AG08395 (cell line): ENCODE results near the gene FAAH.

ENCODE experiments used
- DNase-seq: peaks from one replicate; pipeline ENCODE4 v3.0.0; 2012; ENCODE audit warnings: mixed read lengths, low spot score

Gene FAAH

DNA sequence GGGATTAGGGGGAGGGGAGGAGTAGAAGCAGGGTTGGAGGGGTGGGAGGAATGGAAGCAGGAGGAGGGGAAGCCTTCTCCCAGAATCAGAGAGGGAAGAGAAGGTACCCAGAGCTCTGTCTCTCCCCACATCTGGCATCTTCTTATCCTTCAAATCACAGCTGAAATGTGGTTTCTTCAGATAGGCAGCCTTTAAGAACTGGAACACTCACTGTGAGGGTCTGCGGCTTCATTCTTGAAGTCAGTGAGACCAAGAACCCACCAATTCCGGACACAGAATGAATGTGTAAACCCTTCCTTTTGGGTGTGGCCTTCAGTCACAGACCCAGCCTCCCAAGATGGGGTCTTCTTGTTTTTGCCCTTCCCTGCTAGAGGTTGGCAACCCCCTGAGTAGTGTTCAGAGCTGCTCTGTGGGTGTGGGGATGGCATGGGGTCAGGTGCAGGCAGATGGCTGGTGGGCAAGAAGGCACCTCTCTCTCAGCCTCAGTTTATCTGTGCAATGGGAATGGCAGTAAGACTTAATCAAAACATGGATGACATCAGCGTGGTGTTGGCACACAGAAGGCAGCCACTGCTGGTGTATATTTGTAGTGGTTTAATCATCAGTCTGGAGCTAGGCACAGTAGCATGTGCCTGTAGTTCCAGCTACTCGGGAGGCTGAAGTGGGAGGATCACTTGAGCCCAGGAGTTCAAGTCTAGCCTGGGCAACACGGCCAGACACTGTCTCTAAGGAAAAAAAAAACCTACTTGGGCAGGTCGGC lies 7.2 kb downstream of the FAAH start:
- DNase-seq: no peak

DNA sequence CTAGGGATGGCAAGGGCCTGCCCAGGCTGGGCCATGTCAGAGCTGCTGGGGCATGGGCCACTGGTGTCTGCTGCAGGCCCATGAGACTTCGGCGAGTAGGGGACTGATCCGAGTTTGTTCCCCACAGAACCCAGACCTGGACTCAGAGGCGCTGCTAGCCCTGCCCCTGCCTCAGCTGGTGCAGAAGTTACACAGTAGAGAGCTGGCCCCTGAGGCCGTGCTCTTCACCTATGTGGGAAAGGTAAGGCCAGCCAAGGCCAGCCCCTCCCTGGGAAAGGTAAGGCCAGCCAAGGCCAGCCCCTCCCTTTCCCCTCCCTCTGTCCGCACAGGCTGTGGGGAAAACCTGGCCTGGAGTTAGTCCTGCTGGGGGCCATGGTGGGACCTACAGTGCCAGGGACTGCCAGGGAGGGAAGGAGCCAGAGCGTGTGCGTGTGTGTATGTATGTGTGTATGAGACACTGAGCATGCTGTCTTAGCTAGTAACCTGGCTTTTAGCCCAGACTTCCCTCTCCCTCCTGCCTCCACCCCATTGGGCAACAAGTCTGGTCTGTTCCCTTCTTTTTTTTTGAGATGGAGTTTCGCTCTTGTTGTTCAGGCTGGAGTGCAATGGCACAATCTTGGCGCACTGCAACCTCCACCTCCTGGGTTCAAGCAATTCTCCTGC lies 8.0 kb downstream of the FAAH start:
- DNase-seq: peak; percentile 93

- DNase-seq: no peak
Observed at GRCh38 chr1:46403916-46404315, 9.8 kb downstream of the FAAH start.

GRCh38 chr1:46404482-46405196 lies 10.5 kb downstream of the FAAH start:
- DNase-seq: no peak

DNA sequence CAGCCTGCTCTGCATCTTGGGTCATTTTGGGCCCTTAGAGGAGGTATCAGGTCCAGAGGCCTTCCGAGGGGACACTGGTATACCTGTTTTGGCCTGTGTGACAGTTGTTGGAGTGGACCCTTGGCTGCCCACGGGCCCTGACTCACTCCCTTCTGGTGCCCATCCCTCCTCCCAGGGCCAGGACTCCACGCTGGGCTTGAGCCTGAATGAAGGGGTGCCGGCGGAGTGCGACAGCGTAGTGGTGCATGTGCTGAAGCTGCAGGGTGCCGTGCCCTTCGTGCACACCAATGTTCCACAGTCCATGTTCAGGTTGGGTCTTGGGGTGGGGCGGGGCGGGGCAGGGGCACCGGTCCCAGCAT lies 11.1 kb downstream of the FAAH start:
- no peak for DNase-seq

- DNase-seq: no peak
Observed at GRCh38 chr1:46405724-46406123, 11.6 kb downstream of the FAAH start.

DNA sequence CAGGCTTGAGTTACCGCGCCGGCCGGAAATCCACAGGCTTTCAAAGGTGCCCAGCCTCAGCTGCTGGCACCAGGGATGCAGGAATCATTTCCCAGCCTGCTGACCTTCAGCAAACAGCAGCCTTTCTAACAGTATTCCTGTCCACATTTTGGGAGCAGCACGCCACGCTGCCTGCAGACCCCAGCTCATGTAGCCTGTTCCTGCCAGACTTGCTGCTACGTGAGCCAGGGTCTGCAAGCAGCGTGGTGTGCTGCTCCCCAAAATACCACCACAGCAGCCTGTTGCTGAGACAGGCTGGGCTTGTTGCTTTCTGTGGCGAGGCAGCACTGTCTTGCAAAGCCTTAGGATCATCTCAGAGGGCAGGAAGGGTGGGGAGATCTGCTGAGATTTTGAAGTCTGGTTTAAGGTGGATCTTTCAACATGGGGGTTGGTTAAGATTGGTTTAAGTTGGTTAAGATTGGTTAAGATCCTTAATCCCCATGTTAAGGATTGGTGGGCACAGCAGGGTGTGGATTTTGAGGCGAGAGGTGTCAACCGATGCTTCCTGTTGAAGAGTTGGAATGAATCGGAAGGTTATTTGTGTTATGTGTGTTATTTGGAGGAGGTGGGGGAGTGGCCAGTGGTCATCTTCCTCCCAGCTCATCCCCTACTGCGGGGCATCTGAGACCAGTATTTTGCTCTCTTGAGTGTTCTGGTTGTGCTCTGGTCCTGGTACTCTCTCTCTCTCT lies 12.9 kb downstream of the FAAH start:
- DNase-seq: no peak

DNA sequence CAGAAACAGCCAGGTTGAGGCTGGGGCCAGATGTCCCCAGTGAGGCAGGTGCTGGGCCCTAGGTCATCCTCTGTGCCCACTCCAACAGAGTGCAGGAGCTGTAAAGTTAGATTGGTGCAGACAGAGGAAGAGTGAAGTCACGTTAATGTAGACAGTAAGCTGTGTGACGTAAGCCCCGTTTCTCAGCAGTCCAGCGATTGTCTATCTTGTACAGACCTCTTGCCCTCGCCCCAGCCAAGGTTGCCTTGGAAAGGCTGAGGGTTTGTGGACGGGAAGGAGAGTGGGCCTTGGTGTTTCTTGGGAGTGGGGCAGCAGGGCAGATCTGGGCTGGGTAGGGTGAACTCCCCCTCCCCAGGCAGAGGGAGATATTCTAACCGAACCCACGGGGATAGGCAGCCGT lies 13.5 kb downstream of the FAAH start:
- DNase-seq: no peak

- DNase-seq: peak; percentile 54
Observed at GRCh38 chr1:46408356-46409062, 14.4 kb downstream of the FAAH start.

DNA sequence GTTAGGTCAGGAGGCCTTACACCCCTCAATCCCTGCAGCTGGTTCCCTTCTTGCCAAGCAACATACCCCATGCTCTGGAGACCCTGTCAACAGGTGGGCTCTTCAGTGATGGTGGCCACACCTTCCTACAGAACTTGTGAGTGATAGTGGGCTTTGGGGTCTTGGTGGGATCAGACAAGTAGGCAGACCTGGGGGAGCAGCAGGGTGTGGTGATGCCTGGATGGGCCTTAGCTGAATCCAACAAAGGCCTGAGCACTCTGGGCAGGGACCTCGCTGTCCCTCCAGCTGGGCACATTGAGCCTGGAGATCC lies 14.9 kb downstream of the FAAH start:
- no peak for DNase-seq

DNA sequence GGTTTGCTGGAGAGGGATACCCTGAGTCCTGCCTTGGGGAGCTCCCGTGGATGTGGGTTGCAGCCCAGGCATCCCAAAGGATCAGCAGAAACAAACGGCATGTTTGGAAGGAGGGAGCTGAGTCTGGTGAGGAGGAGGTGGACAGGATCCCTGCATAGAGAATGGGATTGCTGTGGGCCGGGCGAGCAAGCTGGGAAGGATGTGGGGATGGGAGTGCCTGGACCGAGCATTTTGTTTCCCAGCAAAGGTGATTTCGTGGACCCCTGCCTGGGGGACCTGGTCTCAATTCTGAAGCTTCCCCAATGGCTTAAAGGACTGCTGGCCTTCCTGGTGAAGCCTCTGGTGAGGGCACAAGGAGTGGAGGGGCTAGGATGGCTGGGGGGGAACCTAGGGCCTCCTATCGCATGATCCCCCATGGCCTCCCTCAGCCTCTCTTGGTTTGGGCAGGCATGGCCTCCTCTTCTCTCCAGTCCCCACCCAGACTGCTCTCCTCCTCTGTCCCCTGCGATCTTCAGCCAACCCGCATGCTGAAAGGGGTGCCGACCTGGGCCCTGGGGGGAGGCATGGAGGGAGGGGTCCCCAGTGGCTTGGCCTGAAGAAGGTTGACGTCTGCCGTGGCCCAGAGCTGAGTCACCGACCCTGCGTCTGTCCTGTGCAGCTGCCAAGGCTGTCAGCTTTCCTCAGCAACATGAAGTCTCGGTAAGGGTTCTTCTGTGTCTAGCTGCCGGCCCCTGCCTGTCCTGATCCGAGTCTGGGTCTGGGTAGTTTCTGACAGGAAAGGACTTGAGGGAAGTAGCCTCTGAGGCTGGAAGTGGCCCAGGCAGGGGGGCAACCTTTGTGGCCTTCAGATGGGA lies 16.3 kb downstream of the FAAH start:
- DNase-seq: no peak

- no peak for DNase-seq
Observed at GRCh38 chr1:46411010-46411405, 16.9 kb downstream of the FAAH start.

- DNase-seq: no peak
Observed at GRCh38 chr1:46411601-46412341, 17.7 kb downstream of the FAAH start.

DNA sequence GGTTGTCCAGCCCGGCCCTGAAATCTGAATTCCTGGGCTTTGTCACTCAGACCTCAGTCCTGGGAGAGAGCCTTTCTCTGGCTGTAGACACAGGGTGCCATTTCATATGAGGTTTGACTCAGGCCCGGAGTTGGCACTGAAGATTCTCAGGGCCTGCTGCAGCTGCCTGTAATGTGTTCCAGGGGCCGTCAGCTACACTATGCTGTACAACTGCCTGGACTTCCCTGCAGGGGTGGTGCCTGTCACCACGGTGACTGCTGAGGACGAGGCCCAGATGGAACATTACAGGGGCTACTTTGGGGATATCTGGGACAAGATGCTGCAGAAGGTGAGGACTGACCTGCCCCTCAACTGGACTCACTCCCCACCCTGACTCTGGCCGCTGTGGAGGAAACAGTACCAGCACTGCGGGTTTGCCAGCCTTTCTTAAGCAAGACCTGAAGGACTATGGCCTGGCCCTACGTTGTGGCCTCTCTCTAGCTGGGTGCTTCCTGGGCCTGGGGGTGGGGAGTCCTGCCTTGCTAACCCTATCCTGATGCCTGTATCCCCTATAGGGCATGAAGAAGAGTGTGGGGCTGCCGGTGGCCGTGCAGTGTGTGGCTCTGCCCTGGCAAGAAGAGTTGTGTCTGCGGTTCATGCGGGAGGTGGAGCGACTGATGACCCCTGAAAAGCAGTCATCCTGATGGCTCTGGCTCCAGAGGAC lies 18.9 kb downstream of the FAAH start:
- no peak for DNase-seq

DNA sequence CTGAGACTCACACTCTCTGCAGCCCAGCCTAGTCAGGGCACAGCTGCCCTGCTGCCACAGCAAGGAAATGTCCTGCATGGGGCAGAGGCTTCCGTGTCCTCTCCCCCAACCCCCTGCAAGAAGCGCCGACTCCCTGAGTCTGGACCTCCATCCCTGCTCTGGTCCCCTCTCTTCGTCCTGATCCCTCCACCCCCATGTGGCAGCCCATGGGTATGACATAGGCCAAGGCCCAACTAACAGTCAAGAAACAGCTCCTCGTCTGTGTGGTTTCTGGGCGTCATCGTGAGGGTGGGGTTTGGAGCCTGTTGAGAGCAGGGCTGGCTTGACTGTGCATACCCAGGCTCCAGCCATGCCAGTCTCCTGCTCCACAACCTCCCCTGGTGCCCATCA lies 19.5 kb downstream of the FAAH start:
- DNase-seq: peak; percentile 45

DNA sequence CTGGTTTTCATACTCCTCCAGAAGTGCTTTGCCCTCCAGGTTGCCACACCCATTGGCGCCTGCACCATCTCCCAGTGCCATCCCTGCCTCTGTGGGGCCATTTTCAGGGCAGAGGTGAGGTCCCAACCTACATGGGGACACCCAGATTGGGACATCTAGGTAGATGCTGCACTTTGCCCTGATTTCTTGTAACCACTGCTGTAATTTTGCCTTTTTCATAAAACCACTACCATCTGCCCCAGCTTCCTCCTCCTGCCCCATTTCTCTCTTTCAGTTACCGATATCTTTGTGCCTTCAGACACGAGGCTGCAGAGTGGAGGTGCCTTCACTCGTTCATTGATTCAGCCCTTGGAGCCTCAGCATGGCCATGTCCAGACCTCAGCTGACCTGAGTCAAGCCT lies 21.4 kb downstream of the FAAH start:
- DNase-seq: no peak

DNA sequence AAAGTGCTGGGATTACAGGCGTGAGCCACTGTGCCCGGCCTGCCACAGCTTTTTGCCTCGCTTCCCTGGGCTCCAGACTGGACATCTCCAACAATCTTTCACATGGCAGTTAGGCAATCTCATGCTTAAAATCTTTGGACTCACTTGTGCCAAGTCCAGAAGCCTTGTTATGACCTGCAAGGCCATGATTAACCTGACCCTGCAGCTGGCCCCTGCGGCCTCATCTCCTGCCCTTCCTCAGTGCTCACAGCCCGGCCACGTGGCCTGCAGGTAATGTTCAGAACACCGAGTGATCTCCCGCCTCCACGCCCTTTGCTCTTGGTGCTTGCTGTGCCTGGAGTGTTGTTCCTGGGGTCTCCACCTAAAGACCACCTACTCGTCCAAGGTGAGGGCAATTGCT lies 24.9 kb downstream of the FAAH start:
- no peak for DNase-seq

- DNase-seq: no peak
Observed at GRCh38 chr1:46420533-46420915, 26.4 kb downstream of the FAAH start.

DNA sequence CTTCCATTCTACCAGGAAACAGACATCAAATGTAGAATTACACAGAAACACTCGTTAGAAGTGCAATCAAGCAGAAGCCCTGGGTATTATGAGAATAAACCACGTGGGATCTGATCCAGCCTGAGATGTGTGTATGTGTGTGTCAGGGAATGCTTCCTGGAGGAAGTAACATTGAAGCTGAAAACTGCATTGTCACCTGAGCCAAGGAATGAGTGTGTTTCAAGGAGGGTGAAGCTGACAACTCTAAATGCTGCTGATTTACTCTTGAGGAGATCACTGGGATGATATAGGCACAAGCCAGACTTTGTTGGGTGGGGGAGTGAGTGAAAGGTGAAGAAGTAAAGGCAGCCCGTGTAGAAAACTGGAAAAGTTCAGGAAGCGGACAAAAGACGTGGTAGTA lies 27.6 kb downstream of the FAAH start:
- DNase-seq: no peak
